ENCODE results near the gene AADACL4. TPM values are rescaled to one million over a fixed set of nuclear protein-coding genes. Genes with fewer than 3 reads are reported as not detected.

AADACL4 gene
- total and polyA plus RNA-seq, 2 experiments from 2014 or later: not detected

- Histone ChIP-seq H3K4me1 (ENCODE audit: insufficient read depth) (peaks cover 25% of the 10 kb centered on the region), H4K20me1 (replicated peaks; ENCODE audit: insufficient read depth) (peaks cover 2% of the 10 kb centered on the region; the same call in 1 of the 2 replicates), H3K79me2 (replicated peaks; ENCODE audit: insufficient read depth) (peaks cover 64% of the 10 kb centered on the region), H3K27ac (ENCODE audit: low read depth) (no peak overlapping the region), H3K9me2 (ENCODE audit: insufficient read depth) (no peaks in the 10 kb centered on the region), H3K4me3 (peak overlapping the region; percentile 90), H3K4me2 (peak overlapping the region; percentile 100), H3K27me3 (ENCODE audit: insufficient read depth) (no peaks in the 10 kb centered on the region), H3K36me3 (ENCODE audit: insufficient read depth) (0 out of 2 replicates have a peak, but pooled peaks cover 3% of the 10 kb centered on the region), H3F3A (replicated peaks; ENCODE audit: low read depth) (peaks cover 28% of the 10 kb centered on the region), H2AFZ (no peak overlapping the region)
- DNase-seq (ENCODE audit: low spot score) (no peak), ATAC-seq (no peak)
- Mint-ChIP-seq H3K27me3 (ENCODE audit: insufficient read depth, low read depth, poor library complexity) (peaks cover 32% of the 10 kb centered on the region), H3K36me3 (ENCODE audit: low read depth) (peaks cover 26% of the 10 kb centered on the region; the same call in 2 of the 3 replicates), H3K9me3 (peaks cover 3% of the 10 kb centered on the region; the same call in 1 of the 3 replicates), H3K27ac (no peak overlapping the region; the same call in 1 of the 2 replicates), H3K4me3 (peak overlapping the region; percentile 99), H3K4me1 (peaks cover 48% of the 10 kb centered on the region)
- TF ChIP-seq EZH2phosphoT487 (IDR thresholded peaks at IDR 0.05; ENCODE audit: unreplicated experiment) (no peak), ZNF331 (CRISPR knock-in tag; IDR thresholded peaks at IDR 0.05; ENCODE audit: low read depth) (no peak), REST (IDR thresholded peaks at IDR 0.05; ENCODE audit: unreplicated experiment) (no peak)
Measured at GRCh38 chr1:12614402-12615158, 29.3 kb upstream of the AADACL4 start.

DNA sequence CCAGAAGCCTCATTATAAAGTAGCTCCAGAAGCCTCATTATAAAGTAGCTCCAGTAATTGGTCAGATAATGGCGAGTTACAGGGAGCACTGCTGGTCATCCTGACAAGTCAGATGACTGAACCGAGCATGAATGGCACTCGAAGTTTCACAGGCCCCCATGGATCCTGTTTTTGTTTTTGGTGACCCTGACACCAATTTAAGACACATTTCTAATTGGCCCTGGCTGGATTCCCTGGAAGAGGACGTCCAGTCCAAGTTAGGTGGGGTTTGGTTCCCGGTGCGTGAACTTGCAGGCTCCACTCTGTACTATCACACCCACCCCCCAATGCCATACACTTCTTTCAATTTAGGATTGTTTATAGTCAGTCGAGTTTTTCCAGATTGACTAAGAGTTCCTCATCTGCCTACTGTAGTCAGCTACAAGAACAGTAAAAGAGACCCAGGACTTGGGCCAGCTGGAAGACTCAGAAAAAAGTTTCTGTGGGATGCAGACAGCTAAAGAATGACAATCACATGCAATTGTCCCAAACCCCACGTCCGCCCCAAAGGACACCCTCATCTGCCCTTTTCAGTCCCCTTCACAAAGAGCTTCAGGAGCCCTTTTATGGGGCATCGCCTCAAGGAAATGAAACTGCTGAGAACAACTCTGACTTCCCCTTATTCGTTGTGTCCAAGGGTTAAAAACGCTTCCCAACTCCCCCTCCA, 28.6 kb upstream of the AADACL4 start:
- Mint-ChIP-seq H3K4me3 (peak overlapping the region; percentile 99), H3K27ac (peak overlapping the region; percentile 91; the same call in 1 of the 2 replicates), H3K9me3 (peaks cover 3% of the 10 kb centered on the region; the same call in 1 of the 3 replicates), H3K36me3 (ENCODE audit: low read depth) (peaks cover 21% of the 10 kb centered on the region; the same call in 2 of the 3 replicates), H3K27me3 (ENCODE audit: insufficient read depth, low read depth, poor library complexity) (peaks cover 34% of the 10 kb centered on the region), H3K4me1 (peaks cover 54% of the 10 kb centered on the region)
- DNase-seq (ENCODE audit: low spot score) (no peak), ATAC-seq (no peak)
- H3K4me3 ChIP-seq: peak overlapping the region; percentile 90
- peaks cover 3% of the 10 kb centered on the region; the same call in 1 of the 2 replicates for H4K20me1 ChIP-seq (replicated peaks; ENCODE audit: insufficient read depth)
- H3F3A ChIP-seq (replicated peaks; ENCODE audit: low read depth): peaks cover 28% of the 10 kb centered on the region
- peak overlapping the region; percentile 100 for H3K4me2 ChIP-seq
- no peak overlapping the region for H2AFZ ChIP-seq
- 0 out of 2 replicates have a peak, but pooled peaks cover 3% of the 10 kb centered on the region for H3K36me3 ChIP-seq (ENCODE audit: insufficient read depth)
- no peaks in the 10 kb centered on the region for H3K9me2 ChIP-seq (ENCODE audit: insufficient read depth)
- peak overlapping the region; percentile 22; the same call in 1 of the 2 replicates for H3K27ac ChIP-seq (ENCODE audit: low read depth)
- peaks cover 28% of the 10 kb centered on the region for H3K4me1 ChIP-seq (ENCODE audit: insufficient read depth)
- no peaks in the 10 kb centered on the region for H3K27me3 ChIP-seq (ENCODE audit: insufficient read depth)
- peaks cover 59% of the 10 kb centered on the region for H3K79me2 ChIP-seq (replicated peaks; ENCODE audit: insufficient read depth)
- no peak for TF ChIP-seq CTCF (conservative IDR thresholded peaks at IDR 0.05; ENCODE audit: low read depth in 2 of 2)
- no peak for TF ChIP-seq CREB1 (CRISPR knock-in tag; IDR thresholded peaks at IDR 0.05; ENCODE audit: low read depth)
- TF ChIP-seq ZNF114 (CRISPR knock-in tag; IDR thresholded peaks at IDR 0.05): no peak
- TF ChIP-seq EZH2phosphoT487 (IDR thresholded peaks at IDR 0.05; ENCODE audit: unreplicated experiment): no peak
- no peak for TF ChIP-seq ZNF331 (CRISPR knock-in tag; IDR thresholded peaks at IDR 0.05; ENCODE audit: low read depth)
- TF ChIP-seq EZH2 (IDR thresholded peaks at IDR 0.05; ENCODE audit: low read depth, unreplicated experiment): no peak

All from GM23338 (cell line).